ENCODE results near the gene FCMR. TPM values are rescaled to one million over a fixed set of nuclear protein-coding genes. Genes with fewer than 3 reads are reported as not detected.

FCMR gene
- polyA plus RNA-seq, 3 donors: 1.9 to 3.0 (median 2.2) TPM

- Histone ChIP-seq H3K9me3 (replicated peaks in 1 of 2; ENCODE audit: control insufficient read depth in 1 of 2, insufficient read depth in 1 of 2, low read length in 2 of 2) (no peaks in the 10 kb centered on the region), H3K79me2 (ENCODE audit: insufficient read depth, low read length) (no peaks in the 10 kb centered on the region), H3K27ac (ENCODE audit: low read depth in 1 of 2, low read length in 2 of 2) (peak overlapping the region in 1 of 2 donors; percentile 64), H3K9ac (ENCODE audit: insufficient read depth, low read length, poor library complexity, severe bottlenecking) (no peak overlapping the region), H3K4me3 (replicated peaks in 1 of 3; ENCODE audit: low read depth in 2 of 3, low read length in 3 of 3) (no peak overlapping the region), H3K4me2 (replicated peaks; ENCODE audit: extremely low read depth, low read length, poor library complexity, severe bottlenecking) (peak overlapping the region; percentile 20), H4K20me1 (ENCODE audit: insufficient read depth, low read length) (no peaks in the 10 kb centered on the region), H3K4me1 (ENCODE audit: control insufficient read depth in 1 of 2, insufficient read depth in 2 of 2, low read length in 2 of 2) (peaks cover 40 to 59% of the 10 kb centered on the region in 2 donors), H3K27me3 (ENCODE audit: control insufficient read depth in 2 of 2, insufficient read depth in 2 of 2, low read length in 2 of 2) (no peaks in the 10 kb centered on the region), H3K36me3 (replicated peaks in 1 of 2; ENCODE audit: control insufficient read depth in 1 of 2, insufficient read depth in 2 of 2, low read length in 2 of 2) (no peaks in the 10 kb centered on the region), H2AFZ (ENCODE audit: insufficient read depth, low read depth, low read length, poor library complexity, severe bottlenecking) (no peak overlapping the region)
- H3K4me3 Mint-ChIP-seq: no peak overlapping the region
- no peak for TF ChIP-seq CTCF (IDR thresholded peaks at IDR 0.05)
- WGBS (ENCODE audit: insufficient coverage): 0% methylated on average over 2 of the region's 4 CpGs
- peak in 2 of 3 donors; percentile 38 to 43 for DNase-seq
- peaks cover 2 to 4% of the 10 kb centered on the region in 2 donors for H3K36me3 Mint-ChIP-seq
- peak overlapping the region in 5 of 7 donors; percentile 26 to 84 (median 55) for H3K27ac Mint-ChIP-seq
- peaks cover 0 to 7% (median 0%) of the 10 kb centered on the region in 7 donors for H3K9me3 Mint-ChIP-seq
- intact Hi-C loops (cut with micrococcal nuclease): no loop called here
- H3K27me3 Mint-ChIP-seq (ENCODE audit: low read depth in 3 of 3): peaks cover 7 to 9% (median 9%) of the 10 kb centered on the region in 3 donors
- H3K4me1 Mint-ChIP-seq: peaks cover 66% of the 10 kb centered on the region
These were observed 29.8 kb upstream of the FCMR start for GRCh38 chr1:206951318-206952100.

- 94% methylated on average over 3 of the region's 5 CpGs for WGBS (ENCODE audit: insufficient coverage)
- no peak overlapping the region for H3K27ac Mint-ChIP-seq
These were observed 27.9 kb upstream of the FCMR start for GRCh38 chr1:206949641-206950040.

More at GRCh38 chr1:206949641-206950040, 27.9 kb upstream of the FCMR start:
- TF ChIP-seq CTCF (IDR thresholded peaks at IDR 0.05): no peak
- Histone ChIP-seq H3K27me3 (ENCODE audit: control insufficient read depth in 2 of 2, insufficient read depth in 2 of 2, low read length in 2 of 2) (peaks cover 0 to 2% of the 10 kb centered on the region in 2 donors), H3K27ac (ENCODE audit: low read depth in 1 of 2, low read length in 2 of 2) (no peak overlapping the region), H2AFZ (ENCODE audit: insufficient read depth, low read depth, low read length, poor library complexity, severe bottlenecking) (no peak overlapping the region), H3K4me1 (ENCODE audit: control insufficient read depth in 1 of 2, insufficient read depth in 2 of 2, low read length in 2 of 2) (peaks cover 39 to 55% of the 10 kb centered on the region in 2 donors), H3K79me2 (ENCODE audit: insufficient read depth, low read length) (no peaks in the 10 kb centered on the region), H4K20me1 (ENCODE audit: insufficient read depth, low read length) (no peaks in the 10 kb centered on the region), H3K9ac (ENCODE audit: insufficient read depth, low read length, poor library complexity, severe bottlenecking) (no peak overlapping the region), H3K9me3 (replicated peaks in 1 of 2; ENCODE audit: control insufficient read depth in 1 of 2, insufficient read depth in 1 of 2, low read length in 2 of 2) (no peaks in the 10 kb centered on the region), H3K4me2 (replicated peaks; ENCODE audit: extremely low read depth, low read length, poor library complexity, severe bottlenecking) (no peak overlapping the region), H3K36me3 (replicated peaks in 1 of 2; ENCODE audit: control insufficient read depth in 1 of 2, insufficient read depth in 2 of 2, low read length in 2 of 2) (no peaks in the 10 kb centered on the region), H3K4me3 (replicated peaks in 1 of 3; ENCODE audit: low read depth in 2 of 3, low read length in 3 of 3) (no peak overlapping the region)
- Mint-ChIP-seq H3K4me3 (peak overlapping the region in 1 of 2 donors; percentile 13), H3K27me3 (ENCODE audit: low read depth in 3 of 3) (peaks cover 8 to 12% (median 9%) of the 10 kb centered on the region in 3 donors), H3K9me3 (peaks cover 0 to 7% (median 0%) of the 10 kb centered on the region in 7 donors), H3K4me1 (peaks cover 56% of the 10 kb centered on the region), H3K36me3 (peaks cover 2 to 4% of the 10 kb centered on the region in 2 donors)
- no peak for DNase-seq
- intact Hi-C loops (cut with micrococcal nuclease): no loop called here

Data from CD14-positive monocyte (primary cell).